HFFc6 (cell line): Measurements from ENCODE around the gene ANGPTL1. TPM values are rescaled to one million over a fixed set of nuclear protein-coding genes. Genes with fewer than 3 reads are reported as not detected.
A peak's percentile ranks its signal among the peaks of the same experiment; 100 is the strongest.

ENCODE experiments used
- DNase-seq: peaks from one replicate; pipeline ENCODE4 v3.0.0-alpha.2; 2018
- H3K27ac Mint-ChIP-seq: 2 replicates; pipeline ENCODE4 v1.8.0; 2020; ENCODE audit warnings: mild to moderate bottlenecking, mixed read lengths
- H3K27me3 Mint-ChIP-seq: 2 replicates; pipeline ENCODE4 v1.8.0; 2021; ENCODE audit warnings: mild to moderate bottlenecking, moderate library complexity, mixed read lengths; ENCODE audit not compliant: insufficient read depth
- H3K36me3 Mint-ChIP-seq: 2 replicates; pipeline ENCODE4 v1.8.0; 2021; ENCODE audit warnings: low read depth, mixed read lengths
- H3K4me1 Mint-ChIP-seq: 2 replicates; pipeline ENCODE4 v1.8.0; 2020; ENCODE audit warnings: low read depth, mixed read lengths
- H3K4me3 Mint-ChIP-seq: 2 replicates; pipeline ENCODE4 v1.8.0; 2020; ENCODE audit warnings: mild to moderate bottlenecking, moderate library complexity, mixed read lengths
- H3K9me3 Mint-ChIP-seq: 2 replicates; pipeline ENCODE4 v1.8.0; 2020; ENCODE audit warnings: mild to moderate bottlenecking, mixed read lengths
- total RNA-seq, 6 experiments: library from RNA; stranded (reverse); fragmentation: NEBNext Ultra II Directional; extraction: Animal tissue kit (Norgen Biotek cat#: 25700); gene quantifications; 2 replicates in 1 of 6; 3 replicates in 5 of 6; pipeline ENCODE4 v1.2.3, GENCODE V29; 2021
- TF ChIP-seq, protein P1 (sequence below): fragments of 200-600 bp; sonication (generic); IDR thresholded peaks from 2 replicates; pipeline ENCODE4 v1.5.0; 2021; ENCODE audit warnings: antibody characterized with exemption, mild to moderate bottlenecking

Gene ANGPTL1
- total RNA-seq, 6 experiments from 2014 or later = not detected

DNA sequence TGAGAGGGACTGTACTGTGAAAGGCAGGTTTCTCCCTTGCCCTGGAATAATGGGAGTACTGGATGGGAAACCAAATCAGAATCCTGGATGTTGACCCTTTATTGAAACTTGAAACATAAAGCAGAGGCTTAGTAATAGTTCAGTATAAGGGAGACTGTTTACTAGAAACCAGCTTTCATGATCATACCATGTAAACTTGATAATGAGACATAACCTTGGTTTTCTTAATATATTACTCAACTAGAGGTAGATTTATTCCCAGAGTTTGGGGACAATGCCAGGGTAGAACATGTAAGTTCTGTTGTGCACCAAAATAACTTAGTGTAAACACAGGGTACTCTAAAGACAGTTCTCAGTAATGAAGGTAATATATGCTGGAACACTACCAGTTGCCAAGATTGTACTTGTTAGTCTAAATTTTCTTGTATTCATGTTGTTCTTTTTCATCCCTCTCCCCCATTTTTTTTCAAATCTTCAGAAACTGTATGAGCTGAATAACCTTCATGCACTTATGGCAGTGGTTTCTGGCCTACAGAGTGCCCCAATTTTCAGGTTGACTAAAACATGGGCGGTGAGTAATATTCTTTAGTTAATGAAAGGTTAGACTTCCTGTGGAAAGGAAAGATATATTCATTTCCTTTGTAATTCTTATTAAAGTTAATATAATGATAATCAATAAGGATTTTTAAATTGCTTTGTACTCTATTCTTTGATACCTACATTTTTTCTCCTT lies 49.6 kb downstream of the ANGPTL1 start:
- no peak for DNase-seq
- TF ChIP-seq, protein P1, sequence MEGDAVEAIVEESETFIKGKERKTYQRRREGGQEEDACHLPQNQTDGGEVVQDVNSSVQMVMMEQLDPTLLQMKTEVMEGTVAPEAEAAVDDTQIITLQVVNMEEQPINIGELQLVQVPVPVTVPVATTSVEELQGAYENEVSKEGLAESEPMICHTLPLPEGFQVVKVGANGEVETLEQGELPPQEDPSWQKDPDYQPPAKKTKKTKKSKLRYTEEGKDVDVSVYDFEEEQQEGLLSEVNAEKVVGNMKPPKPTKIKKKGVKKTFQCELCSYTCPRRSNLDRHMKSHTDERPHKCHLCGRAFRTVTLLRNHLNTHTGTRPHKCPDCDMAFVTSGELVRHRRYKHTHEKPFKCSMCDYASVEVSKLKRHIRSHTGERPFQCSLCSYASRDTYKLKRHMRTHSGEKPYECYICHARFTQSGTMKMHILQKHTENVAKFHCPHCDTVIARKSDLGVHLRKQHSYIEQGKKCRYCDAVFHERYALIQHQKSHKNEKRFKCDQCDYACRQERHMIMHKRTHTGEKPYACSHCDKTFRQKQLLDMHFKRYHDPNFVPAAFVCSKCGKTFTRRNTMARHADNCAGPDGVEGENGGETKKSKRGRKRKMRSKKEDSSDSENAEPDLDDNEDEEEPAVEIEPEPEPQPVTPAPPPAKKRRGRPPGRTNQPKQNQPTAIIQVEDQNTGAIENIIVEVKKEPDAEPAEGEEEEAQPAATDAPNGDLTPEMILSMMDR = no peak
- H3K27me3 Mint-ChIP-seq = peaks cover 2% of the 10 kb centered on the region
- peaks cover 16% of the 10 kb centered on the region for H3K4me1 Mint-ChIP-seq
- no peak overlapping the region for H3K27ac Mint-ChIP-seq
- H3K4me3 Mint-ChIP-seq = no peak overlapping the region
- H3K9me3 Mint-ChIP-seq = no peaks in the 10 kb centered on the region
- H3K36me3 Mint-ChIP-seq = peaks cover 32% of the 10 kb centered on the region

DNA sequence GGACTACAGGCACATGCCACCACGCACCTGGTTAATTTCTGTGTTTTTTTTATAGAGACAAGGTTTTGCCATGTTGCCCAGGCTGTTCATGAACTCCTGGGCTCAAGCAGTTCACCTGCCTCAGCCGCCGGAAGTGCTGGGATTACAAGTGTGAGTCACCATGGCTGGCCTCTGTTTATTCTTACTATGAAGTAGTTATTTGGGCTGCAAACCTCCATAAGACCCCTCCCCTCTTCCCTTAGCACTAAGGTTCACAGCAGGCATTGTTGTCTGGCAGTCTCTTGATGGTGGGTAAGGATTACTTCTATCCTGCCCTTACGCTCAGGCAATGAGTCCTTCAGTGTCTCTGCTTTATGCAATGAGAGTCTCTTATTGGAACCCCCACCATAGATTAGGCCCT lies 51.8 kb downstream of the ANGPTL1 start:
- Mint-ChIP-seq H3K27ac (no peak overlapping the region), H3K4me3 (no peak overlapping the region), H3K9me3 (no peaks in the 10 kb centered on the region), H3K36me3 (peaks cover 32% of the 10 kb centered on the region), H3K27me3 (peaks cover 2% of the 10 kb centered on the region), H3K4me1 (peaks cover 16% of the 10 kb centered on the region)
- TF ChIP-seq, protein P1 = no peak
- DNase-seq = no peak

DNA sequence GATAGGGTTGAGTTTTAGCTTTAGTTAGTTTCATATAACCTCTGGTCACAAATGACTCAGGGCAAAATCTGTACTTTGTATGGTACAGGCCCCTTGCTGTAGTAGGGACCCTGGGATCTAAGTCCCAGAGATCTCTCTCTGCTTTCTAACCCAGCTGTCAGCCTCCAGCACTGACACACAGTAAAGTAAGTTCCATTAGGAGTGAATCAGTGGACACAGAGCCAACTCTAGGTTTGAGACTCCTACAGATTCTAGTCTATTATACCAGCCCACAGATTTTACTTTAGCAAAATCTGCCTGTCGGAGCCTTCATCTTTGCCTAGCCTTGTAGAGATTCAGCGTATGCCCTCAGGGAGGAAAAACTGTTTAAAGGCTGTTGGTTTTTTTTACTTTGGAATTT lies 52.5 kb downstream of the ANGPTL1 start:
- Mint-ChIP-seq H3K4me3 (no peak overlapping the region), H3K36me3 (peaks cover 26% of the 10 kb centered on the region), H3K4me1 (peaks cover 16% of the 10 kb centered on the region), H3K9me3 (no peaks in the 10 kb centered on the region), H3K27ac (peak overlapping the region; percentile 64), H3K27me3 (peaks cover 2% of the 10 kb centered on the region)
- TF ChIP-seq, protein P1 = no peak
- peak; percentile 54 for DNase-seq

DNA sequence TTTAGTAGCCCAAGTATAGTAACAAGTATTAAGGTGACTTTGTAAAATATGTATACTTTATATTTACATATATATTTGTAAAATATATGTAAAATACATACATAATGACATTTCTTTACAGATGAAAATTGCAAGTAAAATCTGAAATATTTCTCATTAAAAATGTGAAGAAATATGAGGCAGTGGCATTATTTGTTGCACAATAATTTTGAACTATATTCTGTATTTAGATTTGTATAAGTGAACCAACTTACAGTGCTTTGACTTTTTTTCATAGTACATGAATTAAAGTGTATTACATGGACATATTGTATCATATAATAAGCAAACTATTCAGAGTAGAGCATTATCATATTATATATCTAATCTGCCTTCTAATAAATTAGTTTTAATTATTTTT lies 60.3 kb downstream of the ANGPTL1 start:
- Mint-ChIP-seq H3K4me3 (no peak overlapping the region), H3K27me3 (no peaks in the 10 kb centered on the region), H3K9me3 (no peaks in the 10 kb centered on the region), H3K36me3 (peaks cover 29% of the 10 kb centered on the region), H3K27ac (no peak overlapping the region), H3K4me1 (no peaks in the 10 kb centered on the region)
- no peak for DNase-seq
- TF ChIP-seq, protein P1 = no peak

DNA sequence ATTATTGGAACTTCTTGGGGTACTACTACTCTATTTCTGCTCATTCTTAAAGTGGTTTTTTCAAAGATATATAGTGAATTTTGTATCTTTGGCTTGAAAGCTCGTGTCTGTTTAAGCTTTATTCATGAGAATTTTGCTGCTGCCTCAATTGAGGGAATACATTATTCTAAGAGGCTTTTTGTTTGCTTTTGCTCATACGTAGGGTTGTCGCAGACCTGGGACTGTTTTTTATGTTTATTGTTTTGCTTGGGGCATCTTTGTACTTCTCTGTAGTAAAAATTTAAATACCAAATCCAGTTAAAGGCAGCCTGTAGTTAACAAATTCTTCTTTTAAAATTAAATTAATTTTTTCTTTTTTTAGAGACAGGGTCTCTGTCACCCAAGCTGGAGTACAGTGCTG lies 62.3 kb downstream of the ANGPTL1 start:
- H3K27me3 Mint-ChIP-seq = no peaks in the 10 kb centered on the region
- no peak for DNase-seq
- no peak overlapping the region for H3K27ac Mint-ChIP-seq
- no peaks in the 10 kb centered on the region for H3K4me1 Mint-ChIP-seq
- H3K4me3 Mint-ChIP-seq = no peak overlapping the region
- TF ChIP-seq, protein P1 = no peak
- H3K9me3 Mint-ChIP-seq = no peaks in the 10 kb centered on the region
- peaks cover 18% of the 10 kb centered on the region for H3K36me3 Mint-ChIP-seq
